Breast epithelium (tissue), 3 donors: Measurements from ENCODE around the gene SSRP1.

Source experiments
- CTCF ChIP-seq, 3 donors: fragments of 450-650 bp; IDR thresholded peaks; one replicate each; pipeline ENCODE4 v1.5.1; 2016 to 2017; ENCODE audit warnings: antibody characterized with exemption in 3 of 3, mild to moderate bottlenecking in 3 of 3, moderate library complexity in 3 of 3
- POLR2A ChIP-seq: fragments of 450-650 bp; IDR thresholded peaks from one replicate; pipeline ENCODE4 v1.6.1; 2016; ENCODE audit warnings: antibody characterized with exemption, mild to moderate bottlenecking, moderate library complexity
- POLR2AphosphoS5 ChIP-seq, 3 donors: sonication (generic); formaldehyde crosslinking; IDR thresholded peaks; one replicate each; pipeline ENCODE4 v1.6.1; 2017; ENCODE audit warnings: antibody characterized with exemption in 3 of 3

GRCh38 chr11:57356268-57356667 is 20.6 kb upstream of the SSRP1 start:
- TF ChIP-seq CTCF (IDR thresholded peaks at IDR 0.05) (no peak), POLR2AphosphoS5 (IDR thresholded peaks at IDR 0.05) (no peak), POLR2A (no peak)
